HG03280 (cell line): ENCODE results near the gene TNIK.

Experiments used
- ATAC-seq: cut with Tn5 transposase; IDR thresholded peaks from one replicate; pipeline ENCODE4 v1.9.1; 2021; ENCODE audit warnings: mild to moderate bottlenecking, moderate library complexity; ENCODE audit not compliant: unreplicated experiment

Gene TNIK

GRCh38 chr3:171177056-171177455 is 283.1 kb downstream of the TNIK start:
- ATAC-seq = no peak

DNA sequence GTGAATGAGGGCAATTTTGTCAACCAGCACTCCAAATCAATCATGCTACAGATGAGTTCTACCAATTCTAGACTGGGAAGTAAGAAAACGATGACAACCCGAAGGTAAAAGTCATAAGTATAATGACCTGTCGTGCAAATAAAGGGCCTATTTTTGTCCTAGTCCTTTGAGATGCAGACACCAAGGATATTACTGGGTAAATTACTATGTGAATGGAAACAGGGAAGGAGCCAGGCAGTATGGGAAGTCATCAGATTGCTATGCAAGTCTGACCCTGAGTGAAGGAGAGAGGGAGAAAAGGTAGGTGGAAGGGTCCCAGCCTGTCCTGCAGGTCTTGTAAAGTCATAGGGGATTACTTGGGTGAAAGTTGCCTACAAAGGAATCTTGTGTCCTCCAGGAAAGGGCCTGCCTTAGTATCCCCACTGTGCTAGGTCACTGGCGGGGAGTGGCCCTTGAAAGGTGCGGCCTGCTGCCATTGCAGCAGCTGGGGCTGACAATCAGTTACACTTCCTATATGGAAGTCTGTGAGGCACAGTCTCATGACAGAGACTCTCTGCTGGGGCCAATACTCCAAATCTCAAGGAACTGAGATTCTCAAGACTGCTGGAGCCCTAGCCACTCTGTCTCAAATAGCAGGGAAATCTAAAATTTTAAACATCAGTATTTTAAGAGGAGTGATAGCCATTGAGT is 283.8 kb downstream of the TNIK start:
- no peak for ATAC-seq

GRCh38 chr3:171175741-171176234 is 284.4 kb downstream of the TNIK start:
- ATAC-seq = no peak

DNA sequence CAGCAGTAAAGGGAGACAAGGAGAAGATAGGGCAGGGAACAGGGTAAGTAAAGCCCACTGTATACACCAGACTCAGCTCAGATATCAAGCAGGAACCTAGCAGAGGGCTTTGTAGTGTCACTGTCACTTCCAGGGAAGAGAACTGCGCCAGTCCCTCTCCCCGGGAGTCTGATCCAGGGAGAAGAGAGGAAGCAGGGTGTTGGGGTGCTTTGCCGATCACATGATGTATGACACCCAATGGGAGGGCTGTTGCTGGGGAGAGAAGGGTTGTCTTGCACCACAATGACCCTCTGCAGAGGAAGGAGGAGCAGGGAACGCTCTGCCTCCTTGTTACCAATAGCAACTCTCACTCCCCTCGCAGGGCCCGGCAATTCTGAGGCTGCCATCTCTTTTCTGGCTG is 286.5 kb downstream of the TNIK start:
- ATAC-seq = no peak

DNA sequence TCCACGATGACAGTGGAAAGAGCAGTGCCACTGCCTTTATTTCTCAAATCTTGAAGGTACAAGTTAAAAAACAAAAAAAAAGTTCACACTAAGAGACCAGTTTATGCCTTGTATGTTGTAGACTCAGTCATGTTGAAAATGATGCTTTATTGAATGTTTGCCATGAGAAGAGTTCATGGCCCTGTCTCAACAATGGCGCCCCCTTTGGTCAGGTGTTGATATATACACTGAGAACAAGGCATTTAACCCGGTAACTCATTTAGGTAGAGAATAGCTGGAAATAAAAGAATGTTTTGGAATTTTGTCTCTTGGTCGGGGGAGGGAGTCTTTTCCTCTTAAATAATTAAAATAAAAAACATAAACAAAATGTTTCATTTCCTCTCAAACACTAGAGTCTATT is 288.1 kb downstream of the TNIK start:
- ATAC-seq = no peak

- ATAC-seq = no peak
Observed at GRCh38 chr3:171169866-171170265, 290.3 kb downstream of the TNIK start.

DNA sequence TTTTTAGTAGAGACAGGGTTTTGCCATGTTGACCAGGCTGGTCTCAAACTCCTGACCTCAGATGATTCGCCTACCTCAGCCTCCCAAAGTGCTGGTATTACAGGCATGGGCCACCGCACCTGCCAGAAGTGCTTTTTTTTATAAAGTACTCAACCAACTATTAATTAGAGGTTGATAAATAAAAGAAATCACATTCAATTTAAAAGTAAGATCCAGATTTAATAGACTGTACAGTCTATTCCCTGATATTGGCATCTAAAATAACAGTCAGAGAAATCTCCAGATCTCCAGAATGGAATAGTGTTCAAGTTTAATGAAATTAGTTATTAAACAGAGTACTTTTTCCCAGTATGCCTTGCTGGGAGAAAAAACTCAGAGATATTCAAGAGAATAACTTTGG is 290.8 kb downstream of the TNIK start:
- no peak for ATAC-seq

DNA sequence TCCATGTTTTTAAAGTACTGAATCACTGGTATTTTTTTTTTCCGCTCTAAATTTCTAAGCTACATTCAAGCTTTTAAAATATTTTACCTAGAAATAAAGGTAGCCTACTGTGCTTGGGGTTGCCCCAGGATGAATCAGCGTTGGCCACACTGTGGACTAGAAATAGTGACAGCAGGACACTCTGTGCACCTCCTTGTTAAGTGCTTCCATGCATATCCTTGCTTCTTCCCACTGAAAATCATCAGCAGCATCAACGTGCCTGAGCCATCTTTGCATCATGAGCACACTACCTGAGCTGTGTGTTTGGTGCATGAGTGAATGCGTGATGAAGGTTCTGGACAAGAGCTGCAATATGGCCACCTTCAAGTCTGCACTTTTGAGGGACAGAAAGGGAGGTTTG is 291.7 kb downstream of the TNIK start:
- ATAC-seq = no peak

- no peak for ATAC-seq
Observed at GRCh38 chr3:171168086-171168485, 292.1 kb downstream of the TNIK start.

DNA sequence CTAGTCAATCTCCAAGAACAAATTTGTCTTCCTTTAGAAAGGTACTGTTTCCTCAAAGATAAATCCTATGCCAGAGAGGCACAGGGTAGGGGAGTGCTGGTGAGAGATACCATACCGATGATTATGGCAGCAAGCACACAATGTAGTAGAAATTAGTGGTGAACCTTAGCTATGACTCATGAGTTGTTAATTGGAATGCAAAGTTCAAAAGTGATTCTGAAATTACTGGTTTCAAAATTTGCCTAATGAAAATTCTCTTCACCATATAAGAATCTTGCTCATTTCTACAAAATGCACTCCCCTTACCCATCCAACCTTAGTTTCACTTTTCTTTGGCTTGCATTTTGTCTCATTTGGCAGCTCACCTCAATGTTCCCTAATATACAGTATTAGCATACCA is 294.2 kb downstream of the TNIK start:
- peak; percentile 48 for ATAC-seq

DNA sequence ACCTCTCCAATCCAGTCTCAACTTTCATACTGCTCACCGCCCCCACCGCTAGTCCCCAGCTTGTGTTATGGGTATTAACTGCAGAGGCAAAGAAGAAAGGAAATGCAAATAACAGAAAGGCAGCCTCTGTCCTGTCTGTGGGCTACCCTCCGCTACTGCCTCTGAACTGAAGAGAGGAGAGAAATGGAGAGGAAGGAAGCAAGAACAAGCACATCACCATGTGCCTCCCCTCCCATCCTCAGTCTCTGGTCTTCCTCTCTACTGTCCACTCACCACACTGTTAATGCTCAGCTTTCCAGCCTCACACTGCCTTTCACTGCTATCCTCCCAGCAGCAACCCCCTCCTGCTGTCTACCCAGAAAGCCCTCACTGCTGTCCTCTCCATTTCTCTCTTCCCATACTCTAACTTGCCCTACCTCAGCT is 294.7 kb downstream of the TNIK start:
- peak; percentile 55 for ATAC-seq

- ATAC-seq = no peak
Observed at GRCh38 chr3:171164067-171164465, 296.1 kb downstream of the TNIK start.

GRCh38 chr3:171163101-171164066 is 296.8 kb downstream of the TNIK start:
- no peak for ATAC-seq

GRCh38 chr3:171160325-171160724 is 299.9 kb downstream of the TNIK start:
- no peak for ATAC-seq

- no peak for ATAC-seq
Observed at GRCh38 chr3:171159822-171160157, 300.4 kb downstream of the TNIK start.

DNA sequence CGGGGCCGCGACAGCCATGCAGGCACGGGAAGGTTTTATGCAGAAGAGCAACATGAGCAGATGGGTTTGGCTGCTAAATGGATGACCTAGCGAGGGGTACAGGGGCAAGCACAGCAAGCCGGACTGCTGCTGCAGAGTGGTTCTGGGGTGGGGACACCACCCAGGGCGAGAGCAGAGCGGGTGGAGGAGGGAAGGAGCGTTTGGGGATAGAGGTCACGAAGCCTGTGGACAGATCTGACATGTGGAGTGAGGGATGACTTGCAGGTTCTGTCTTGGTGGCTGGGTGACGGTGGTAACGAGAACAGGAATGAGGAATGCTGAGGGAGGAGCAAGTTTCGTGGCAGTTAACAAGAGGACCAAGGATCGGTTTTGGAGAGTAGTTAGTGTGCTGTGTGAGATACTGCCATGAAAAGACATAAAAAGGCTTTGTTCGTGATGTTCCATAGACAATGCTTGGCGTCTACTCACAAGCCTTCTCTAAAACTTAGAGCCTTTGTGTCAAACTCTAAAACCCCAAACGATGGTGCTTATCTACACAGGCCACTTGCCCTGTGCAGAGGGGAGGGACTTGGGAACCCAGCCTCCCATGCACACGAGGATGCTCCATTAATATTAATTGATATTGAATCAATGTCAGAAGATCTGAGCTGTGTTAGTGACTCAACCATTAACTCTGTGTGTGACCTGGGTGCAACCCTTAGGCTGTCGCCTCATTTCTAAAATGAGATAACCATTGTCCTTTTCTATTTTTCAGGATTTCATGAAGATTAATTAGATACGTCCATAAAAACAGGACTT is 301.0 kb downstream of the TNIK start:
- no peak for ATAC-seq

GRCh38 chr3:171157980-171158379 is 302.2 kb downstream of the TNIK start:
- no peak for ATAC-seq

GRCh38 chr3:171157286-171157685 is 302.9 kb downstream of the TNIK start:
- no peak for ATAC-seq

GRCh38 chr3:171156401-171157010 is 303.7 kb downstream of the TNIK start:
- no peak for ATAC-seq

DNA sequence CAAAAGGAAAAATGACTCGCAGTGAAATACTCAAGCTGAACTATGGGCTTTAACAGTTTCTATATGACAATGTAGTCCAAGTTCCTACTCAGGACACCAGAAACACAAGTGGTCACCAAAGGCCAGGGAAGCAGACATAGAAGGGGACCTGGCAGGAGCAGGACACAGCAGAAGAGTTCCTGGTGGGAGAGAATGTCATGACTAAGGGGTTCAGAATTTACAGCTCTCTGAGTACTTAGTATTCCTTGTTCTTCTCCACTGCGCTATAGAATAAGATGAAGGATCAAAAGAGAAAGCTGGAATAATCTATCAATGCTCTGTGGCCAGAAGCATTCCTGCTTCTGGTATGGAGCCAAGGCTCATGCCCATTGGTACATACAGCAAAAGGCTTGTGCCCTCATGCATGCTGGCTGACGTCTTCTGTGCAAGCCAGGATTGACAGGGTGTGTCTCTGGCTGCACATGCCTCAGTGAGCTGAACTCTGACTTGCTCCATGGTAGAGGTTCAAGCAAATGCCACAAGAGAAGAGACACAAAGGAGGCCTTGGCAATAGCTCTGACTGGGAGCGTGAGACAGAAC is 305.0 kb downstream of the TNIK start:
- ATAC-seq = no peak
